Progenitor cell of endocrine pancreas (in vitro differentiated cells): ENCODE measurements around the gene KDR. TPM values are rescaled to one million over a fixed set of nuclear protein-coding genes. Genes with fewer than 3 reads are reported as not detected.

Experiments
- DNase-seq: peaks from one replicate; pipeline ENCODE4 v3.0.0; 2021; ENCODE audit warnings: low spot score; ENCODE audit not compliant: unreplicated experiment
- H3K27ac Mint-ChIP-seq: 2 replicates; pipeline ENCODE4 v1.8.0; 2021; ENCODE audit warnings: mild to moderate bottlenecking, moderate library complexity, mixed read lengths
- H3K27me3 Mint-ChIP-seq: 2 replicates; pipeline ENCODE4 v1.8.0; 2021; ENCODE audit warnings: mixed read lengths
- H3K36me3 Mint-ChIP-seq: 2 replicates; pipeline ENCODE4 v1.8.0; 2022; ENCODE audit warnings: mixed read lengths; ENCODE audit not compliant: insufficient read depth
- H3K4me1 Mint-ChIP-seq: 2 replicates; pipeline ENCODE4 v1.8.0; 2021; ENCODE audit warnings: low read depth, mixed read lengths
- H3K4me3 Mint-ChIP-seq: 2 replicates; pipeline ENCODE4 v1.8.0; 2021; ENCODE audit warnings: low read depth, mild to moderate bottlenecking, moderate library complexity, mixed read lengths
- H3K9me3 Mint-ChIP-seq: 2 replicates; pipeline ENCODE4 v1.8.0; 2021; ENCODE audit warnings: low read depth, mixed read lengths
- total RNA-seq: library from RNA; stranded (reverse); gene quantifications from 2 replicates; pipeline ENCODE4 v1.2.1, GENCODE V29; 2021
- TF ChIP-seq, protein P1 (sequence below): fragments of 200-600 bp; sonication (generic); IDR thresholded peaks from one replicate; pipeline ENCODE4 v1.5.0; 2021; ENCODE audit warnings: antibody characterized with exemption, mild to moderate bottlenecking; ENCODE audit not compliant: unreplicated experiment

Gene KDR
- total RNA-seq, 1 donor from 2014 or later = 0.22 TPM

DNA sequence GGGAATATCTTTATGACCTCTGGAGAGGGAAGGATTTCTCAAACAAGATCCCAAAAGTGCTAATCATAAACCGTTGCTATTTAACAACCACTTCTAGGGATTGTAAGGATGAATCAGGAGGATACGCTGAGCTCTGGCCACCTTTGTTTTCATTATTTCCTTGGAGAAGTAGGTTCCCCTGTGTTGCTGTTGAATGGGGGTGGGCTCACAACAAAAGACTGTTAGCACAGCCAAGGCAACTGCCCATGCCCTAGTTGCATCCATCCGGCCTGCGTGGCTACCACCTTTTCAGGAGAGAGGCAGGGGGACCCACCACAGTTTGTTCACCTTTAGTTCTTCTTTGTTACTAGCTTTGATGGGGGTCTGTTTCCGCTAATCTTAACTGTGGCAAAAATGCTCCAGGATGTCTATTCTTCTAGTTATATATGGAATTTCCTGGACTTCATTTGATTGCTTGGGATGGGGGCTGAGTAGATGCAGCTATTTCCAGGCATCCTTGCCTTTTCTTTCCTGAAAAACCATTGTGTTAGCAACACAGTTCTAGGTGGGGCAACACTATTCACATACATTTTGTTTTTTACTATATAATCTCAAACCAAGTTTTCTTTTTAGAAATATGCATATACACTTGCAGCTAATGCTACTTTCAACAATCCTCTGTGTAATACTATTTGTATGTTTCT is 95.4 kb downstream of the KDR start:
- peaks cover 4% of the 10 kb centered on the region for H3K27me3 Mint-ChIP-seq
- no peaks in the 10 kb centered on the region for H3K36me3 Mint-ChIP-seq
- DNase-seq = no peak
- H3K9me3 Mint-ChIP-seq = no peaks in the 10 kb centered on the region
- TF ChIP-seq, protein P1, sequence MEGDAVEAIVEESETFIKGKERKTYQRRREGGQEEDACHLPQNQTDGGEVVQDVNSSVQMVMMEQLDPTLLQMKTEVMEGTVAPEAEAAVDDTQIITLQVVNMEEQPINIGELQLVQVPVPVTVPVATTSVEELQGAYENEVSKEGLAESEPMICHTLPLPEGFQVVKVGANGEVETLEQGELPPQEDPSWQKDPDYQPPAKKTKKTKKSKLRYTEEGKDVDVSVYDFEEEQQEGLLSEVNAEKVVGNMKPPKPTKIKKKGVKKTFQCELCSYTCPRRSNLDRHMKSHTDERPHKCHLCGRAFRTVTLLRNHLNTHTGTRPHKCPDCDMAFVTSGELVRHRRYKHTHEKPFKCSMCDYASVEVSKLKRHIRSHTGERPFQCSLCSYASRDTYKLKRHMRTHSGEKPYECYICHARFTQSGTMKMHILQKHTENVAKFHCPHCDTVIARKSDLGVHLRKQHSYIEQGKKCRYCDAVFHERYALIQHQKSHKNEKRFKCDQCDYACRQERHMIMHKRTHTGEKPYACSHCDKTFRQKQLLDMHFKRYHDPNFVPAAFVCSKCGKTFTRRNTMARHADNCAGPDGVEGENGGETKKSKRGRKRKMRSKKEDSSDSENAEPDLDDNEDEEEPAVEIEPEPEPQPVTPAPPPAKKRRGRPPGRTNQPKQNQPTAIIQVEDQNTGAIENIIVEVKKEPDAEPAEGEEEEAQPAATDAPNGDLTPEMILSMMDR = no peak
- H3K4me1 Mint-ChIP-seq = peaks cover 2% of the 10 kb centered on the region
- H3K27ac Mint-ChIP-seq = no peak overlapping the region
- H3K4me3 Mint-ChIP-seq = no peak overlapping the region

DNA sequence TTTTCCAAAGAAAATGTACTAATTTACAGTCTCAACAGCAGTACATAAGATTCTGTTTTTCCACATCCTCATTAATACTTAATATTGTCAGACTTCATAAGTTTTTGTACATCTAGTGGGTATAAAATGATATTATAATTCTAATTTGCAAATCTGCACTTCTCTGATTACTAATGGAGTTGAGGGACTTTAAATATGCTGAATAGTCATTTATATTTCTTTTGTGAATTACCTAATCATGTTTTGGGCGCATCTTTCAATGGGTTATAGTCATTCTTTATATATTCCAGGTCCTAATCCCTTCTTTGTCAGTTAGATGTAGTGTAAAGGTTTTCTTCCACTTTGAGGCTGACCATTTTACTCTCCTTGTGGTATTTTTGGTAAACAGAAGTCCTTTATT is 96.1 kb downstream of the KDR start:
- Mint-ChIP-seq H3K27ac (no peak overlapping the region), H3K4me3 (no peak overlapping the region), H3K36me3 (no peaks in the 10 kb centered on the region), H3K27me3 (peaks cover 1% of the 10 kb centered on the region), H3K9me3 (no peaks in the 10 kb centered on the region), H3K4me1 (peaks cover 2% of the 10 kb centered on the region)
- TF ChIP-seq, protein P1 = no peak
- DNase-seq = no peak

Other genes with a start within 250 kb of the KDR start
- gene SRD5A3, start 220.6 kb upstream of the KDR start, total RNA-seq = 12.1 and 13.2 TPM in 2 replicates